Activated CD8-positive, alpha-beta memory T cell treated with anti-CD3 and anti-CD28 coated beads, Interleukin-2, amount 50 U/mL, for 1 hour (primary cell): ENCODE results near the gene ARF1.

Experiments
- DNase-seq: peaks from one replicate; pipeline ENCODE4 v3.0.0-alpha.2; 2020; ENCODE audit errors: extremely low read depth

Gene ARF1

GRCh38 chr1:228148196-228148861 is 65.8 kb downstream of the ARF1 start:
- DNase-seq: no peak
